Progenitor cell of endocrine pancreas (in vitro differentiated cells): ENCODE measurements around the gene AXIN2. TPM values are rescaled to one million over a fixed set of nuclear protein-coding genes. Genes with fewer than 3 reads are reported as not detected.
"Not testable (repeated sequence)": the region's sequence is repeated elsewhere in the genome, so short reads cannot be mapped to it uniquely, and the experiment has no call there.

Experiments used
- DNase-seq: peaks from one replicate; pipeline ENCODE4 v3.0.0; 2021; ENCODE audit warnings: low spot score; ENCODE audit not compliant: unreplicated experiment
- H3K27ac Mint-ChIP-seq: 2 replicates; pipeline ENCODE4 v1.8.0; 2021; ENCODE audit warnings: mild to moderate bottlenecking, moderate library complexity, mixed read lengths
- H3K27me3 Mint-ChIP-seq: 2 replicates; pipeline ENCODE4 v1.8.0; 2021; ENCODE audit warnings: mixed read lengths
- H3K36me3 Mint-ChIP-seq: 2 replicates; pipeline ENCODE4 v1.8.0; 2022; ENCODE audit warnings: mixed read lengths; ENCODE audit not compliant: insufficient read depth
- H3K4me1 Mint-ChIP-seq: 2 replicates; pipeline ENCODE4 v1.8.0; 2021; ENCODE audit warnings: low read depth, mixed read lengths
- H3K4me3 Mint-ChIP-seq: 2 replicates; pipeline ENCODE4 v1.8.0; 2021; ENCODE audit warnings: low read depth, mild to moderate bottlenecking, moderate library complexity, mixed read lengths
- H3K9me3 Mint-ChIP-seq: 2 replicates; pipeline ENCODE4 v1.8.0; 2021; ENCODE audit warnings: low read depth, mixed read lengths
- total RNA-seq: library from RNA; stranded (reverse); gene quantifications from 2 replicates; pipeline ENCODE4 v1.2.1, GENCODE V29; 2021
- TF ChIP-seq, protein P1 (sequence below): fragments of 200-600 bp; sonication (generic); IDR thresholded peaks from one replicate; pipeline ENCODE4 v1.5.0; 2021; ENCODE audit warnings: antibody characterized with exemption, mild to moderate bottlenecking; ENCODE audit not compliant: unreplicated experiment

Gene AXIN2
- total RNA-seq, 1 donor from 2014 or later: 10.2 TPM

DNA sequence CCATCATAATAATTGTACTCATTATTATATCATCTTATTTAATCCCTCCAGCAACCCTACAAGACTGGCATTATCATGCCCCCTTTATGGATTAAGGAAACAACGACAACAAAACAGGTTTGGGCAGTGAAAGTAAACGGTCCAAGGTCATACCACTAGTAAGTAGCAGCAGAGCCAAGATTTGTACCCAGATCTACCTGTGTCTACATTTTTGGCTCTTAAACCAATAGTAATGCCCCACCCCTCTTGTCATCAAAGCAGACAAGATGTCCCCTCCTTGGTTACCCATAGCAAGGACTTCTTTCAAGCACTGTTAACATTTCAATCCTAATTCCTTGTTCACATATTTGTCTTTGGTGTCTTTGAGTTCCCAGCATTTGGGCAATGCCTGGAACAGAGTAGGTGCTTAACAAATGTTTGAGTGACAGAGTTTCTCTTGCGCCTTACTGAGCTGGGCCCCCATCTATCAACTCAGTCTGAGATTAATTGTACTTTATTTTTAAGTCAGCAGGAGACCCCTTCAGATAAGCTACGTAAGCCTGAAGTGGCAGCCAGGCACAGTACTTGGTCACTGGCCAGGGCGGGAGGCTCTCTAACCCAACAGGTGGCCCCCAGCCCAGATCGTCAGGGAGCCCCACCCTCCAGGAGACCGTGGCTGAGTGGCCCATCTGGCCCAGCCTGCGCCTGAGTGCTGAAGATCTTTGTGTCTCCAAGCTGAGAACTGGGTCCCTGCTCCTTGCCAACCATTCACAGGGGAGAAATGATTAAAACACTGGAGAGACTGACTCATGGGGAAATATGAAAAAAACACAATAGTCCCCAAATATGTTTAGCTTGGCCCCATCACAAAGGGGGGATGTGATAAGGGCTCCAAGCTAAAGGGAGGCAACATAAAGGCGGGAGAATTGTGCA is 75.8 kb downstream of the AXIN2 start:
- H3K4me3 Mint-ChIP-seq: no peak overlapping the region
- H3K27ac Mint-ChIP-seq: peak overlapping the region; percentile 34
- peaks cover 7% of the 10 kb centered on the region for H3K9me3 Mint-ChIP-seq
- peaks cover 11% of the 10 kb centered on the region for H3K27me3 Mint-ChIP-seq
- DNase-seq: no peak
- TF ChIP-seq, protein P1, sequence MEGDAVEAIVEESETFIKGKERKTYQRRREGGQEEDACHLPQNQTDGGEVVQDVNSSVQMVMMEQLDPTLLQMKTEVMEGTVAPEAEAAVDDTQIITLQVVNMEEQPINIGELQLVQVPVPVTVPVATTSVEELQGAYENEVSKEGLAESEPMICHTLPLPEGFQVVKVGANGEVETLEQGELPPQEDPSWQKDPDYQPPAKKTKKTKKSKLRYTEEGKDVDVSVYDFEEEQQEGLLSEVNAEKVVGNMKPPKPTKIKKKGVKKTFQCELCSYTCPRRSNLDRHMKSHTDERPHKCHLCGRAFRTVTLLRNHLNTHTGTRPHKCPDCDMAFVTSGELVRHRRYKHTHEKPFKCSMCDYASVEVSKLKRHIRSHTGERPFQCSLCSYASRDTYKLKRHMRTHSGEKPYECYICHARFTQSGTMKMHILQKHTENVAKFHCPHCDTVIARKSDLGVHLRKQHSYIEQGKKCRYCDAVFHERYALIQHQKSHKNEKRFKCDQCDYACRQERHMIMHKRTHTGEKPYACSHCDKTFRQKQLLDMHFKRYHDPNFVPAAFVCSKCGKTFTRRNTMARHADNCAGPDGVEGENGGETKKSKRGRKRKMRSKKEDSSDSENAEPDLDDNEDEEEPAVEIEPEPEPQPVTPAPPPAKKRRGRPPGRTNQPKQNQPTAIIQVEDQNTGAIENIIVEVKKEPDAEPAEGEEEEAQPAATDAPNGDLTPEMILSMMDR: no peak
- H3K36me3 Mint-ChIP-seq: no peaks in the 10 kb centered on the region
- peaks cover 3% of the 10 kb centered on the region for H3K4me1 Mint-ChIP-seq

DNA sequence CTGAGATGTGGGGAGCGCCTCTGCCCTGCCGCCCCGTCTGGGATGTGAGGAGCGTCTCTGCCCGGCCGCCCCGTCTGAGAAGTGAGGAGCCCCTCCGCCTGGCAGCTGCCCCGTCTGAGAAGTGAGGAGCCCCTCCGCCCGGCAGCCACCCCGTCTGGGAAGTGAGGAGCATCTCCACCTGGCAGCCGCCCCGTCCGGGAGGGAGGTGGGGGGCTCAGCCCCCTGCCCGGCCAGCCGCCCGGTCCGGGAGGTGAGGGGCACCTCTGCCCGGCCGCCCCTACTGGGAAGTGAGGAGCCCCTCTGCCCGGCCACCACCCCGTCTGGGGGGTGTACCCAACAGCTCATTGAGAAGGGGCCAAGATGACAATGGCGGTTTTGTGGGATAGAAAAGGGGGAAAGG is 77.0 kb downstream of the AXIN2 start:
- not testable (repeated sequence) for H3K27ac Mint-ChIP-seq, H3K36me3 Mint-ChIP-seq, H3K4me3 Mint-ChIP-seq, DNase-seq, H3K4me1 Mint-ChIP-seq, H3K9me3 Mint-ChIP-seq, H3K27me3 Mint-ChIP-seq

- H3K9me3 Mint-ChIP-seq: peaks cover 7% of the 10 kb centered on the region
- H3K4me3 Mint-ChIP-seq: no peak overlapping the region
- no peaks in the 10 kb centered on the region for H3K36me3 Mint-ChIP-seq
- H3K4me1 Mint-ChIP-seq: peaks cover 3% of the 10 kb centered on the region
- peaks cover 7% of the 10 kb centered on the region for H3K27me3 Mint-ChIP-seq
- H3K27ac Mint-ChIP-seq: no peak overlapping the region
- TF ChIP-seq, protein P1: no peak
- no peak for DNase-seq
These were observed 78.0 kb downstream of the AXIN2 start for GRCh38 chr17:65483438-65483837.

- peaks cover 3% of the 10 kb centered on the region for H3K4me1 Mint-ChIP-seq
- TF ChIP-seq, protein P1: no peak
- no peak overlapping the region for H3K27ac Mint-ChIP-seq
- peaks cover 7% of the 10 kb centered on the region for H3K27me3 Mint-ChIP-seq
- no peak overlapping the region for H3K4me3 Mint-ChIP-seq
- H3K36me3 Mint-ChIP-seq: no peaks in the 10 kb centered on the region
- no peak for DNase-seq
- H3K9me3 Mint-ChIP-seq: peaks cover 7% of the 10 kb centered on the region
These were observed 79.2 kb downstream of the AXIN2 start for GRCh38 chr17:65482201-65482600.

DNA sequence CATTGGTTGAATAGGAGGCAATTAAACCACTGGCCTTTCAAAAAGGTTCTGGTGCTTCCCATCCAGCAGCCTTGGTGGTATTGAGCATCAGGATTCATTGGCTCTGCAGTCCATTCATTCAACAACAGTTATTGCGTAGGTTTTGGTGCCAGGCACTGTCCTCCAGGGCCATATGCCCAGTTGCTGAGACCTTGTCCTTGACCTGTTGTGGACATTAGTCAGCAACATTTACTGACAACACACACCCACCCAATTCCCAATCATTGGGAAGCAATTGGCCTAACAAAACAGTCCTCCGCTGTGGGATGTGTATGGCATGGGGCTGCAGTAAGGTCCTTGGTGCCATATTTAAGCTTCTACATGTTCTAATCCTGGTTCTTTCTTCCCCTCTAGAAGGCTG is 82.2 kb downstream of the AXIN2 start:
- no peaks in the 10 kb centered on the region for H3K4me1 Mint-ChIP-seq
- no peak overlapping the region for H3K27ac Mint-ChIP-seq
- no peaks in the 10 kb centered on the region for H3K27me3 Mint-ChIP-seq
- no peaks in the 10 kb centered on the region for H3K36me3 Mint-ChIP-seq
- TF ChIP-seq, protein P1: no peak
- DNase-seq: no peak
- no peak overlapping the region for H3K4me3 Mint-ChIP-seq
- peaks cover 7% of the 10 kb centered on the region for H3K9me3 Mint-ChIP-seq
